Amniotic epithelial cell (primary cell): ENCODE results near the gene CPT2.

Experiments used
- DNase-seq: peaks from one replicate; pipeline ENCODE4 v3.0.0-alpha.2; 2010; ENCODE audit warnings: low read depth

Gene CPT2

GRCh38 chr1:53218201-53218600, 21.6 kb downstream of the CPT2 start:
- DNase-seq: no peak

- DNase-seq: no peak
Measured at GRCh38 chr1:53219711-53220110, 23.1 kb downstream of the CPT2 start.

GRCh38 chr1:53220171-53220961, 23.7 kb downstream of the CPT2 start, which contains the start of gene CZIB:
TSS of gene CZIB (minus strand) at chr1:53220634. CDS start at chr1:53220575, 59 bp downstream.
- peak; percentile 89 for DNase-seq

GRCh38 chr1:53220962-53221286, 24.3 kb downstream of the CPT2 start:
- no peak for DNase-seq

GRCh38 chr1:53237638-53238037, 41.0 kb downstream of the CPT2 start:
- DNase-seq: no peak

GRCh38 chr1:53238197-53239155, 41.9 kb downstream of the CPT2 start, which contains the start of gene MAGOH:
TSS of gene MAGOH (minus strand) at chr1:53238518. CDS start at chr1:53238448, 70 bp downstream.
- peak; percentile 96 for DNase-seq

- no peak for DNase-seq
Measured at GRCh38 chr1:53241828-53242227, 45.2 kb downstream of the CPT2 start.

- DNase-seq: no peak
Measured at GRCh38 chr1:53242381-53242780, 45.8 kb downstream of the CPT2 start.

- DNase-seq: no peak
Measured at GRCh38 chr1:53244141-53244540, 47.5 kb downstream of the CPT2 start.

GRCh38 chr1:53246261-53247134, 49.9 kb downstream of the CPT2 start:
- DNase-seq: peak; percentile 93

GRCh38 chr1:53249706-53250105, 53.1 kb downstream of the CPT2 start:
- peak; percentile 34 for DNase-seq

- no peak for DNase-seq
Measured at GRCh38 chr1:53250325-53250724, 53.7 kb downstream of the CPT2 start.

- peak; percentile 93 for DNase-seq
Measured at GRCh38 chr1:53254011-53254640, 57.5 kb downstream of the CPT2 start.

- DNase-seq: peak; percentile 56
Measured at GRCh38 chr1:53255031-53255430, 58.4 kb downstream of the CPT2 start.

- DNase-seq: no peak
Measured at GRCh38 chr1:53256511-53257453, 60.2 kb downstream of the CPT2 start.

GRCh38 chr1:53257454-53258081, 60.9 kb downstream of the CPT2 start:
- DNase-seq: peak; percentile 20

- DNase-seq: no peak
Measured at GRCh38 chr1:53258216-53258615, 61.6 kb downstream of the CPT2 start.

GRCh38 chr1:53259932-53260331, 63.3 kb downstream of the CPT2 start:
- no peak for DNase-seq

GRCh38 chr1:53260631-53261247, 64.1 kb downstream of the CPT2 start:
- peak; percentile 75 for DNase-seq
